Activated naive CD8-positive, alpha-beta T cell treated with anti-CD3 and anti-CD28 coated beads, Interleukin-2, amount 50 U/mL, for 24 hours (primary cell): ENCODE data around the gene IFT27.
"Not testable (repeated sequence)": the region's sequence is repeated elsewhere in the genome, so short reads cannot be mapped to it uniquely, and the experiment has no call there.

Source experiments
- ATAC-seq: fragments of 150-1000 bp; cut with Tn5 transposase; one replicate; pipeline ENCODE4 v1.10.0; 2021
- DNase-seq: peaks from one replicate; pipeline ENCODE4 v3.0.0; 2021
- H3K27ac Mint-ChIP-seq: one replicate; pipeline ENCODE4 v1.8.0; 2021; ENCODE audit warnings: mild to moderate bottlenecking, mixed read lengths
- H3K27me3 Mint-ChIP-seq: one replicate; pipeline ENCODE4 v1.8.0; 2021; ENCODE audit warnings: mixed read lengths
- H3K36me3 Mint-ChIP-seq: one replicate; pipeline ENCODE4 v1.8.0; 2021; ENCODE audit warnings: low read depth, mixed read lengths
- H3K4me1 Mint-ChIP-seq: one replicate; pipeline ENCODE4 v1.8.0; 2021; ENCODE audit warnings: mixed read lengths
- H3K4me3 Mint-ChIP-seq: one replicate; pipeline ENCODE4 v1.8.0; 2021; ENCODE audit warnings: mild to moderate bottlenecking, moderate library complexity, mixed read lengths
- H3K9me3 Mint-ChIP-seq: one replicate; pipeline ENCODE4 v1.8.0; 2021; ENCODE audit warnings: mixed read lengths

Gene IFT27

DNA sequence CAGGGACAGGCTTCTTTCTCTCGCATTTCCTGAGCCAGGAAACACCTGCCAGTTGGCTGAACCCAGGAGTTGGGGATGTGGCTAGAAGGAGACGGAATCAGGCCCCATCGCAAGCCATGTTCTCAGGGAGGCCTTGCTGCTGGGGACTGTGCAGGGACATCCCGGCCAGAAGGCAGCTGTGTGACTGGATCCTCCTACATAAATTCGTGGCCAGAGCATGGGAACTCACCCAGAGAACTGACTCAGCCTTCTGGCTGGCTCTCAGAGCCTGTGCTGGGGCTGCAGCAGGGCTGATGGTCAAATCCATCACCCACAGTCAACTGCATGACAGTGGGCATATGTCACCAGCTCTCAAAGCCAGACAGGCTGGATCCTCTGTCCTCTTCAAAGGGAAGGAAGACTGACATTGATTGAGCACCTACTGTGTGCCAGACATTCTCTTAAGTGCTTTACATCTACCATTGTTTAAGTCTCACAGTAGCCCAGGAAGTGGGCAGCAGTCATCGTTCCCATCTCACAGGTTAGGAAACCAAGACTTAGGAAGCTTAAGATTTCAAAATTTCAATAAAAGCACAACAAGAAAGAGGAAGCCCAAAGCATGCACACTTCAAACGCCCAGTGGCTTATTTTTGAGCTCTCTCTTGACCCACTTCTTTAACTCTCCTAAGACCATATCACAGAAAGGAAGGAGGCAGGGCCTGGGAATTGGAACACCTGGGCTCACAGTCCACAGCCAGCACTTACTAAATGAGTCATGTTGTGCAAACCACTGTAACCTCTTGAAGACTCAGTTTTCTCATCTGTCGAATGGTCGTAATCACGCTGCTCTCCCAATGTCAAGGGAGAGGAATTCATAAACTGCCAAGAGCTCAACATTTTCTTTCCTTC, 41.5 kb downstream of the IFT27 start:
- H3K27me3 Mint-ChIP-seq, result peaks cover 29% of the 10 kb centered on the region
- H3K27ac Mint-ChIP-seq, result no peak overlapping the region
- no peak for ATAC-seq
- no peak overlapping the region for H3K4me3 Mint-ChIP-seq
- H3K9me3 Mint-ChIP-seq, result no peaks in the 10 kb centered on the region
- no peak for DNase-seq
- no peaks in the 10 kb centered on the region for H3K4me1 Mint-ChIP-seq
- H3K36me3 Mint-ChIP-seq, result no peaks in the 10 kb centered on the region

- no peak for ATAC-seq
- Mint-ChIP-seq H3K4me1 (no peaks in the 10 kb centered on the region), H3K27me3 (peaks cover 31% of the 10 kb centered on the region), H3K9me3 (no peaks in the 10 kb centered on the region), H3K36me3 (no peaks in the 10 kb centered on the region), H3K27ac (no peak overlapping the region), H3K4me3 (no peak overlapping the region)
- no peak for DNase-seq
These were observed 42.6 kb downstream of the IFT27 start for GRCh38 chr22:36733271-36733670.

- Mint-ChIP-seq H3K4me3 (no peak overlapping the region), H3K4me1 (no peaks in the 10 kb centered on the region), H3K36me3 (no peaks in the 10 kb centered on the region), H3K27me3 (peaks cover 31% of the 10 kb centered on the region), H3K27ac (no peak overlapping the region), H3K9me3 (no peaks in the 10 kb centered on the region)
- no peak for DNase-seq
- no peak for ATAC-seq
These were observed 43.3 kb downstream of the IFT27 start for GRCh38 chr22:36732609-36733008.

DNA sequence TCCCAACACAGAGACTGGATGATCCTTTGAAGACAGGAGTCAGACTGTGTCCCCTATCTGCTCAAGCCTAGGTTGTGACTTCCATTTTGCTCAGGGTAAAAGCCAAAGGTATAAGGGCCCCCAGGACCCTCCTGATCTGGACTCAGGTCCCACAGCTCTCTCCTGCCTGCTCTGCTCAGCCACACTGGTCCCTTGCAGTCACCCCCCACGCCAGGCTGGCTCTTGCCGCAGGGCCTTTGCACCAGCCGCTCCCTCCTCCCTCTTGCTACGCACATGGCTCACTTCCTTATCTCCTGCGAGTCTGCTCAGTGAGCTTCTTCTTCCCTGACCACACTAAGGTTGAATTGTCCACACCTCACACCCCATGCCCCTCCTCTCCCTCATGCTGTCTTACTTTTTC, 44.0 kb downstream of the IFT27 start:
- H3K4me1 Mint-ChIP-seq, result no peaks in the 10 kb centered on the region
- H3K36me3 Mint-ChIP-seq, result no peaks in the 10 kb centered on the region
- H3K9me3 Mint-ChIP-seq, result no peaks in the 10 kb centered on the region
- ATAC-seq, result no peak
- no peak for DNase-seq
- H3K27ac Mint-ChIP-seq, result no peak overlapping the region
- H3K4me3 Mint-ChIP-seq, result no peak overlapping the region
- H3K27me3 Mint-ChIP-seq, result peaks cover 30% of the 10 kb centered on the region

DNA sequence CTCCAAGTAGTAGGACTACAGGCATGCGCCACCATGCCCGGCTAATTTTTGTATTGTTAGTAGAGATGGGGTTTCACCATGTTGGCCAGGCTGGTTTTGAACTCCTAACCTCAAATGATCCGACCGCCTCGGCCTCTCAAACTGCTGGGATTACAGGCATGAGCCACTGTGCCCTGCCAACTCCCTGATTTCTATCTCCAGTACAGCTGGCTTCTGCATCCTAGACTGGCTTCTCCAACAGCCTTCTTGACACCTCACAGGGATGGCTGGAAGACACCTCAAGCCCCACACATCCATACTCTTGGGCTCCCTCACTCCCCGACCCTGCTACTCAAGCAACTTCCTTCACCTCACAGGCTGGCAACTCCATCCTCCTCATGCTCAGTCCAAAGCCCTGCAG, 44.6 kb downstream of the IFT27 start:
- H3K9me3 Mint-ChIP-seq, H3K36me3 Mint-ChIP-seq, H3K4me1 Mint-ChIP-seq, H3K4me3 Mint-ChIP-seq, DNase-seq, H3K27ac Mint-ChIP-seq, ATAC-seq: not testable (repeated sequence)
- peaks cover 27% of the 10 kb centered on the region for H3K27me3 Mint-ChIP-seq

DNA sequence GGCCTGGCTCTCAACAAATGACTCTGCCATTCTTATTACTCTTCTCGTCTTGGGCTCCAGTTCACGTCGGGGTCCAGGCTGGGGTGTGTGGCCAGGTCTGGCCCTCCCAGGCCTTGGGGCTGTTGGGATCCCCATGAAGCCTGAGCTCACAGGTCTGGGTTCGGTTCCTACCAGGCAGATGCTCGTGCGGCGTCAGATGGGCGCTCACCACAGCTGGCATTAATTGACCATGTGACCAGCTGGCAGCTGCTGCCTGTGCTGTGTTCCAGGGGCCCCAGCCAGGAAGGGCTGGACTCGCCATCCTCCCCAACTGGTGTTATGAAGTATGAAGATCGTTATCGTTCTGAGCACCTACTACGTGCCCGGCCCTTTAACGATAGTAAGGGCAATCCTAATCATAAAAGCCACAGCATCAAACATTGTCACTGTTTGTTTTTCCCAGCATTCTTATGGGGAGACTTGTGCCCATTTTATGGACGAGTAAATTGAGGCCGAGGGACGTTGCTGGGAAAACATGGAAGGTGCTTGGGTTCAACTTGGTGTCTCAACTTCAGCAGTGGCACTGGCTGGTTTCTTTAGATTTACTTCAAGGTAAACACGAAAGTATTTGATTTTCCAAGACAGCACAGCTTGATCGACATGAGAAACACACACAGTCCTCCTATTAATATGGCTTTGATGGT, 45.6 kb downstream of the IFT27 start:
- ATAC-seq (no peak), DNase-seq (no peak)
- Mint-ChIP-seq H3K4me1 (no peaks in the 10 kb centered on the region), H3K27me3 (peaks cover 26% of the 10 kb centered on the region), H3K27ac (no peak overlapping the region), H3K36me3 (no peaks in the 10 kb centered on the region), H3K9me3 (no peaks in the 10 kb centered on the region), H3K4me3 (no peak overlapping the region)

DNA sequence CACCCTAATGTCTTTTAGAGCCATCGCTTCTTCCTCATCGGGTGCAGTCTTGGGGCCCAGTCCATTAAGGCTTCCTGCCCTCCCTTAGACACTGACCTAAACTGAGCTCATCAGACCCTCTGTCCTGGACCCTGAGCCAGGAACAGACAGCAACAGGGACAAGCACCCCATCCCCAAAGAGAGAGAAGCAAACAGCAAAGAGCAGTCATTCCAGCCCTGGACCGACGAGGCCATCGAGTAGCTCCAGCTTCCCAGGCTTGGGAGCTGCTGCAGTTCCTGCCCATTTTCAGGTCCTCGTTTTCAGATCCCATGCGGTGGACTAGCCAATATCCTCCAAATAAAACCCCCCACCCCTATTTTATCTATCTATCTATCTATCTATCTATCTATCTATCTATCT, 46.6 kb downstream of the IFT27 start:
- no peaks in the 10 kb centered on the region for H3K36me3 Mint-ChIP-seq
- no peak overlapping the region for H3K27ac Mint-ChIP-seq
- H3K4me3 Mint-ChIP-seq, result no peak overlapping the region
- no peak for ATAC-seq
- no peak for DNase-seq
- H3K9me3 Mint-ChIP-seq, result no peaks in the 10 kb centered on the region
- peaks cover 26% of the 10 kb centered on the region for H3K27me3 Mint-ChIP-seq
- no peaks in the 10 kb centered on the region for H3K4me1 Mint-ChIP-seq

- no peak for DNase-seq
- ATAC-seq, result no peak
- Mint-ChIP-seq H3K9me3 (no peaks in the 10 kb centered on the region), H3K4me3 (no peak overlapping the region), H3K4me1 (no peaks in the 10 kb centered on the region), H3K27ac (no peak overlapping the region), H3K27me3 (peaks cover 25% of the 10 kb centered on the region), H3K36me3 (no peaks in the 10 kb centered on the region)
These were observed 47.4 kb downstream of the IFT27 start for GRCh38 chr22:36728505-36728904.

GRCh38 chr22:36727927-36728488, 47.9 kb downstream of the IFT27 start:
- DNase-seq (no peak), ATAC-seq (no peak)
- Mint-ChIP-seq H3K27me3 (peaks cover 23% of the 10 kb centered on the region), H3K27ac (no peak overlapping the region), H3K36me3 (no peaks in the 10 kb centered on the region), H3K4me3 (no peak overlapping the region), H3K9me3 (no peaks in the 10 kb centered on the region), H3K4me1 (no peaks in the 10 kb centered on the region)

GRCh38 chr22:36727110-36727509, 48.8 kb downstream of the IFT27 start:
- no peak for DNase-seq
- ATAC-seq, result no peak
- H3K27me3 Mint-ChIP-seq, result peaks cover 24% of the 10 kb centered on the region
- no peak overlapping the region for H3K4me3 Mint-ChIP-seq
- H3K36me3 Mint-ChIP-seq, result no peaks in the 10 kb centered on the region
- no peak overlapping the region for H3K27ac Mint-ChIP-seq
- no peaks in the 10 kb centered on the region for H3K4me1 Mint-ChIP-seq
- no peaks in the 10 kb centered on the region for H3K9me3 Mint-ChIP-seq

- Mint-ChIP-seq H3K27me3 (peaks cover 23% of the 10 kb centered on the region), H3K9me3 (no peaks in the 10 kb centered on the region), H3K27ac (no peak overlapping the region), H3K4me3 (no peak overlapping the region), H3K36me3 (no peaks in the 10 kb centered on the region), H3K4me1 (no peaks in the 10 kb centered on the region)
- no peak for ATAC-seq
- no peak for DNase-seq
These were observed 49.9 kb downstream of the IFT27 start for GRCh38 chr22:36726007-36726380.

DNA sequence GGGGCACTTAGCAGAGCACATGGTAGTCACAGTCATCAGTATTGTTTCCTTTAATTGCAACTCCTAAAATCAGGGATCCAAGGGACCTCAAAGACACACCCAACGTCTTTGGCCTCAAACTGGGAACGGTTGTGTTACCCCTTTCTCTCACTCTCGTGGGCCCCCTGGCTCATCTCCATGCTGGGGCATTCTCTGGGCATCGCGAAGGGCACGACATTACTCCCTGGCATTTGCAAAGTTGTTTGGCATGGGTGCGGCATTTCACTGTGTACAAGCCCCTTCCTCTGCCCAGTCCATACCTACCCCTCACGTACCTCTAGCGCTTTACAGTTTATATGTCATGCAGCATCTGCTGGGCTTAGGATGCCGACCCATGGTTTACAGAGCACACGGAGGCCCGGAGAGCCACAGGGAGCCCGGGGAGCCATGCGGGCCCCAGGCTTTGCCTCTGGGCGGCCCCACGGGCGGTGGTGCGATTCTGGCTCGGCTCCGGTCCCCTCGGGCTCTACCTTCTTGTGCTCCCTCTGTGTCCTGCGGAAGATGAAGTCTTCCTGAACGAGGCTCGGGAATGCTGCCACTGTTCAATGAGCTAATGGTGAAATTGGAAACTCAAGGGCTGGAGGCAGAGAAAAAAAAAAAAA, 50.4 kb downstream of the IFT27 start:
- Mint-ChIP-seq H3K27me3 (peaks cover 27% of the 10 kb centered on the region), H3K36me3 (no peaks in the 10 kb centered on the region), H3K27ac (no peak overlapping the region), H3K4me1 (no peaks in the 10 kb centered on the region), H3K4me3 (no peak overlapping the region), H3K9me3 (no peaks in the 10 kb centered on the region)
- no peak for ATAC-seq
- DNase-seq, result no peak

- Mint-ChIP-seq H3K9me3 (no peaks in the 10 kb centered on the region), H3K27ac (no peak overlapping the region), H3K4me1 (no peaks in the 10 kb centered on the region), H3K4me3 (no peak overlapping the region), H3K36me3 (no peaks in the 10 kb centered on the region), H3K27me3 (peaks cover 27% of the 10 kb centered on the region)
- ATAC-seq (no peak), DNase-seq (no peak)
These were observed 51.1 kb downstream of the IFT27 start for GRCh38 chr22:36724836-36725235.

DNA sequence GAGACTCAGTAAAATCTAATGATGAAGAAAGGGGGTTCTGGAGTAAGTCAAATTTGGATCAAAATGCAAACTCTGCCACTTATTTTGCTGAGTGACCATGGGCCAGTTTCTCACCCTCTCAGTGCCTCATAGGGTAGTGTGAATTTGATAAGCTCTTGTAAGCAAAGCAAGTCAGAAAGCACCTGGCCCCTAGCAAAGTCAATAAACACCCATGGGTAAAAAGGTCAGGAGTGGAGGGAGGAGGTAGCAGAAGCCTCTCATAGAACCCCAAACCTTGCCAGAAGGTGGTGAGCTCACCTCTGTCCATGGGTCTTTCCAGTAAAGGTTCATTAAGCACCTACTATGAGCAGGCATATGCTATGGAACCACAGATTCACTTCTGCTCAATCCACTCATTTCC, 53.9 kb downstream of the IFT27 start:
- ATAC-seq (no peak), DNase-seq (no peak)
- peaks cover 25% of the 10 kb centered on the region for H3K27me3 Mint-ChIP-seq
- no peaks in the 10 kb centered on the region for H3K36me3 Mint-ChIP-seq
- no peaks in the 10 kb centered on the region for H3K4me1 Mint-ChIP-seq
- no peak overlapping the region for H3K27ac Mint-ChIP-seq
- no peaks in the 10 kb centered on the region for H3K9me3 Mint-ChIP-seq
- H3K4me3 Mint-ChIP-seq, result no peak overlapping the region

DNA sequence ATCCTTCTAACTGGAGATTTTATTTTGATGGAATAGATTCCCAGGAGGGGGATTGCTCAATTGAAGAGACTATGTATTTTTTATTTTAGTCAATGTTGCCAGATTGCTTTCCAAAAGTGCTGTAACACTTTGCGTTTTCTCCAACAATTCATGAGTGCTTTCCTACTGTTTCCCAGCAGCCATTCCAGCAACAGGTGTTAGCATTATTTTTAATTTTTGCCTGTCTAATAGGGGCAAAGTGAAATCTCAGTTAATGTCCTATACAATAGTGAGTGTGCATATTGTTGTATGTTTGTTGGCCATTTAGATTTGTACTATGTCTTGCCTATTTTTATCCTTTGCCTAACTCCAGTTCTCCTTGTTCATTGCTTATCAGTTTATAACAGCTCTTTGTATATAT, 60.3 kb downstream of the IFT27 start:
- no peak for ATAC-seq
- Mint-ChIP-seq H3K9me3 (no peaks in the 10 kb centered on the region), H3K4me1 (no peaks in the 10 kb centered on the region), H3K27ac (no peak overlapping the region), H3K27me3 (peaks cover 18% of the 10 kb centered on the region), H3K4me3 (no peak overlapping the region), H3K36me3 (no peaks in the 10 kb centered on the region)
- no peak for DNase-seq
